Measurements from ENCODE around the gene CREB5. TPM values are rescaled to one million over a fixed set of nuclear protein-coding genes. Genes with fewer than 3 reads are reported as not detected.

CREB5 gene
- total RNA-seq, 1 experiment from 2014 or later, result 2.1 TPM

DNA sequence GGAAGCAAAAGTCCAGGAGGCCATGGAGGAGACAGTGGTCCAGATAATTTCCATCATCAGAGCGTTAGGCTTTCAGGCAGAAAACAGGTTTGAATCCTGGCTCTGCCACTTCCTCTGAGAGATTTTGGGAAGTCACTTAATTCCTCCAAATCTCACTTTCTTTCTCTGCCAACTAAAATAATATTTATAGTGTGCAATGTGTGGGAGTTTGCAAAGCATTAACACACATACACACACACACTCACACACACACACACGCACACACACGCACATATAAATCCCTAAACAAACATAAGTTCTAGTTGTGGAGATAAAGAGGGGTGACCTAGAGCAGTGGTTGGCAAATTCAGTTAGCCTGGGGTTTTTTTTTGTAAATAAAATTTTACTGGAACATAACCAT lies 461.0 kb downstream of the CREB5 start:
- Histone ChIP-seq H2AFZ (no peak overlapping the region), H3K4me1 (replicated peaks; ENCODE audit: insufficient read depth) (no peaks in the 10 kb centered on the region), H3K9me3 (ENCODE audit: insufficient read depth, low read depth) (no peaks in the 10 kb centered on the region), H3K4me3 (no peak overlapping the region), H3K9me2 (ENCODE audit: insufficient read depth) (no peaks in the 10 kb centered on the region), H3K79me2 (ENCODE audit: low read depth) (no peaks in the 10 kb centered on the region), H4K20me1 (ENCODE audit: insufficient read depth) (no peaks in the 10 kb centered on the region), H3K36me3 (ENCODE audit: low read depth) (no peaks in the 10 kb centered on the region), H3F3A (ENCODE audit: insufficient read depth, low read depth) (no peaks in the 10 kb centered on the region), H3K27me3 (ENCODE audit: insufficient read depth, low read depth) (no peaks in the 10 kb centered on the region), H3K27ac (no peak overlapping the region), H3K4me2 (no peak overlapping the region)
- no peak for DNase-seq
- TF ChIP-seq, protein P1, sequence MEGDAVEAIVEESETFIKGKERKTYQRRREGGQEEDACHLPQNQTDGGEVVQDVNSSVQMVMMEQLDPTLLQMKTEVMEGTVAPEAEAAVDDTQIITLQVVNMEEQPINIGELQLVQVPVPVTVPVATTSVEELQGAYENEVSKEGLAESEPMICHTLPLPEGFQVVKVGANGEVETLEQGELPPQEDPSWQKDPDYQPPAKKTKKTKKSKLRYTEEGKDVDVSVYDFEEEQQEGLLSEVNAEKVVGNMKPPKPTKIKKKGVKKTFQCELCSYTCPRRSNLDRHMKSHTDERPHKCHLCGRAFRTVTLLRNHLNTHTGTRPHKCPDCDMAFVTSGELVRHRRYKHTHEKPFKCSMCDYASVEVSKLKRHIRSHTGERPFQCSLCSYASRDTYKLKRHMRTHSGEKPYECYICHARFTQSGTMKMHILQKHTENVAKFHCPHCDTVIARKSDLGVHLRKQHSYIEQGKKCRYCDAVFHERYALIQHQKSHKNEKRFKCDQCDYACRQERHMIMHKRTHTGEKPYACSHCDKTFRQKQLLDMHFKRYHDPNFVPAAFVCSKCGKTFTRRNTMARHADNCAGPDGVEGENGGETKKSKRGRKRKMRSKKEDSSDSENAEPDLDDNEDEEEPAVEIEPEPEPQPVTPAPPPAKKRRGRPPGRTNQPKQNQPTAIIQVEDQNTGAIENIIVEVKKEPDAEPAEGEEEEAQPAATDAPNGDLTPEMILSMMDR (conservative IDR thresholded peaks at IDR 0.05), result no peak
- TF ChIP-seq EZH2 (IDR thresholded peaks at IDR 0.05; ENCODE audit: low read depth), result no peak
- POLR2A ChIA-PET (ENCODE audit: unreplicated experiment), result no interaction called here
- intact Hi-C loops (cut with micrococcal nuclease; ENCODE audit: unreplicated experiment), result no loop called here
- CTCF ChIA-PET, result no interaction called here
- no TSS peak for BruUV-seq (replicated peaks)

DNA sequence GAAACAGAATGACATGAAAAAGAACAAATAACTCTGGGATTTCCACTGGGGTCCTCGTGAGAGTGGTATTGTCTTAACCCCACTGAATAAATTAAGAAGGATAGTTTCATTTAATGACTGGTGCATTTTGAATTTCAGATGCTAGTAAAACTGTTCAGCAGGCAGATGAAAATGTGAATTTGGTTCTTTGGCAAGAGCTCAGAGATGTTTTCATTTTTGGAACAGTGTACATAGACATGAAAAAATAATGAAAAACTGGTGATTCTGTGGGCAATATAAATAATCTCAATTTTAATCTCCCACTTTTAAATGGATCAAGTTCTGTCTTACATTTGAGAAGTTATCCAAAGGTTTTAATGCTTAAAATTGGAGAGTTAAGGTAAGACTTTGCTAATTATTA lies 461.7 kb downstream of the CREB5 start:
- POLR2A ChIA-PET (ENCODE audit: unreplicated experiment), result no interaction called here
- no TSS peak for BruUV-seq (replicated peaks)
- CTCF ChIA-PET, result no interaction called here

More for the DNA sequence above, 461.7 kb downstream of the CREB5 start:
- intact Hi-C loops (cut with micrococcal nuclease; ENCODE audit: unreplicated experiment), result no loop called here
- Histone ChIP-seq H4K20me1 (ENCODE audit: insufficient read depth) (no peaks in the 10 kb centered on the region), H3K4me3 (no peak overlapping the region), H3K36me3 (ENCODE audit: low read depth) (no peaks in the 10 kb centered on the region), H3K4me1 (replicated peaks; ENCODE audit: insufficient read depth) (no peaks in the 10 kb centered on the region), H3K4me2 (no peak overlapping the region), H3K79me2 (ENCODE audit: low read depth) (no peaks in the 10 kb centered on the region), H3F3A (ENCODE audit: insufficient read depth, low read depth) (no peaks in the 10 kb centered on the region), H2AFZ (no peak overlapping the region), H3K9me2 (ENCODE audit: insufficient read depth) (no peaks in the 10 kb centered on the region), H3K9me3 (ENCODE audit: insufficient read depth, low read depth) (no peaks in the 10 kb centered on the region), H3K27me3 (ENCODE audit: insufficient read depth, low read depth) (no peaks in the 10 kb centered on the region), H3K27ac (no peak overlapping the region)
- TF ChIP-seq, protein P1 (conservative IDR thresholded peaks at IDR 0.05), result no peak
- no peak for TF ChIP-seq EZH2 (IDR thresholded peaks at IDR 0.05; ENCODE audit: low read depth)
- DNase-seq, result no peak

Other genes starting within 250 kb of the CREB5 start
- 0.30 and 0.90 TPM in 2 replicates for gene JAZF1, start 231.7 kb upstream of the CREB5 start, total RNA-seq (2021)